Mucosa of rectum (tissue), 2 donors: ENCODE results near the gene TUBB4B.
"Not testable (repeated sequence)": the region's sequence is repeated elsewhere in the genome, so short reads cannot be mapped to it uniquely, and the experiment has no call there.

ENCODE experiments used
- H3K27ac ChIP-seq, 2 donors: one replicate each; pipeline ENCODE4 v1.7.0; 2013; ENCODE audit warnings: inconsistent platforms in 2 of 2, low read depth in 2 of 2, low read length in 2 of 2
- H3K27me3 ChIP-seq, 2 donors: one replicate each; pipeline ENCODE4 v1.7.0; 2013; ENCODE audit warnings: low read length in 2 of 2; ENCODE audit not compliant: control insufficient read depth in 2 of 2, insufficient read depth in 2 of 2
- H3K36me3 ChIP-seq, 2 donors: one replicate each; pipeline ENCODE4 v1.7.0; 2013; ENCODE audit warnings: low read length in 2 of 2; ENCODE audit not compliant: control insufficient read depth in 2 of 2, insufficient read depth in 2 of 2
- H3K4me1 ChIP-seq, 2 donors: one replicate each; pipeline ENCODE4 v1.7.0; 2013; ENCODE audit warnings: low read length in 2 of 2, mild to moderate bottlenecking in 1 of 2; ENCODE audit not compliant: control insufficient read depth in 2 of 2, insufficient read depth in 2 of 2
- H3K4me3 ChIP-seq, 2 donors: one replicate each; pipeline ENCODE4 v1.7.0; 2013; ENCODE audit warnings: low read length in 2 of 2
- H3K9ac ChIP-seq, 2 donors: one replicate each; pipeline ENCODE4 v1.7.0; 2013; ENCODE audit warnings: low read length in 2 of 2, low read depth in 1 of 2, mild to moderate bottlenecking in 1 of 2
- H3K9me3 ChIP-seq, 2 donors: one replicate each; pipeline ENCODE4 v1.7.0; 2013; ENCODE audit warnings: low read length in 2 of 2; ENCODE audit not compliant: control insufficient read depth in 2 of 2
- donor health status: healthy.
- donor health status: Normal muscosa, but diverticular disease.

TUBB4B gene

GRCh38 chr9:137254624-137255447 is 13.7 kb downstream of the TUBB4B start, which contains the start of gene NELFB:
TSS of gene NELFB (plus strand) at chr9:137255327.
- Histone ChIP-seq H3K4me1 (peaks cover 21 to 22% of the 10 kb centered on the region in 2 donors), H3K4me3 (peak within 1 kb of the TSS; percentile 68 to 87)

GRCh38 chr9:137255448-137256114 is 14.5 kb downstream of the TUBB4B start:
- H3K27ac ChIP-seq, result peak overlapping the region; percentile 66 to 81
- no peaks in the 10 kb centered on the region for H3K27me3 ChIP-seq
- no peaks in the 10 kb centered on the region for H3K9me3 ChIP-seq
- peak overlapping the region; percentile 68 to 87 for H3K4me3 ChIP-seq
- H3K36me3 ChIP-seq, result peaks cover 12 to 17% of the 10 kb centered on the region in 2 donors
- peaks cover 21 to 22% of the 10 kb centered on the region in 2 donors for H3K4me1 ChIP-seq
- peak overlapping the region; percentile 74 to 81 for H3K9ac ChIP-seq

More at GRCh38 chr9:137254624-137255447, 13.7 kb downstream of the TUBB4B start, which contains the start of gene NELFB:
- Histone ChIP-seq H3K36me3 (peaks cover 12 to 17% of the 10 kb centered on the region in 2 donors), H3K9me3 (no peaks in the 10 kb centered on the region), H3K27ac (peak within 1 kb of the TSS; percentile 66 to 81), H3K9ac (peak within 1 kb of the TSS; percentile 77 to 89), H3K27me3 (no peaks in the 10 kb centered on the region)

- peak overlapping the region in 1 of 2 donors; percentile 81 for H3K9ac ChIP-seq
- H3K27ac ChIP-seq, result no peak overlapping the region
- no peaks in the 10 kb centered on the region for H3K27me3 ChIP-seq
- H3K9me3 ChIP-seq, result no peaks in the 10 kb centered on the region
- peak overlapping the region; percentile 68 to 87 for H3K4me3 ChIP-seq
- peaks cover 21 to 22% of the 10 kb centered on the region in 2 donors for H3K4me1 ChIP-seq
- H3K36me3 ChIP-seq, result peaks cover 12 to 17% of the 10 kb centered on the region in 2 donors
Observed at GRCh38 chr9:137256362-137256761, 15.3 kb downstream of the TUBB4B start.

GRCh38 chr9:137256856-137257255 is 15.8 kb downstream of the TUBB4B start:
- H3K27ac ChIP-seq, result no peak overlapping the region
- H3K36me3 ChIP-seq, result peaks cover 12 to 17% of the 10 kb centered on the region in 2 donors
- peak overlapping the region in 1 of 2 donors; percentile 87 for H3K4me3 ChIP-seq
- H3K9ac ChIP-seq, result no peak overlapping the region
- H3K9me3 ChIP-seq, result no peaks in the 10 kb centered on the region
- H3K27me3 ChIP-seq, result no peaks in the 10 kb centered on the region
- H3K4me1 ChIP-seq, result peaks cover 21 to 22% of the 10 kb centered on the region in 2 donors

- H3K27me3 ChIP-seq, H3K4me3 ChIP-seq, H3K9ac ChIP-seq, H3K27ac ChIP-seq, H3K4me1 ChIP-seq, H3K9me3 ChIP-seq: not testable (repeated sequence)
- H3K36me3 ChIP-seq, result peaks cover 26 to 36% of the 10 kb centered on the region in 2 donors
Observed at GRCh38 chr9:137262173-137262908, 21.3 kb downstream of the TUBB4B start.

- Histone ChIP-seq H3K9me3 (no peaks in the 10 kb centered on the region), H3K4me3 (no peak overlapping the region), H3K4me1 (peaks cover 0 to 2% of the 10 kb centered on the region in 2 donors), H3K36me3 (peaks cover 26 to 38% of the 10 kb centered on the region in 2 donors), H3K27me3 (no peaks in the 10 kb centered on the region), H3K9ac (no peak overlapping the region), H3K27ac (no peak overlapping the region)
Observed at GRCh38 chr9:137262909-137263285, 21.8 kb downstream of the TUBB4B start.

- Histone ChIP-seq H3K9me3 (no peaks in the 10 kb centered on the region), H3K27me3 (no peaks in the 10 kb centered on the region), H3K9ac (no peak overlapping the region), H3K27ac (no peak overlapping the region), H3K4me3 (no peak overlapping the region), H3K36me3 (peaks cover 26 to 41% of the 10 kb centered on the region in 2 donors), H3K4me1 (peaks cover 2 to 6% of the 10 kb centered on the region in 2 donors)
Observed at GRCh38 chr9:137263506-137263905, 22.4 kb downstream of the TUBB4B start.

GRCh38 chr9:137264067-137264466 is 23.0 kb downstream of the TUBB4B start:
- Histone ChIP-seq H3K27me3 (no peaks in the 10 kb centered on the region), H3K27ac (no peak overlapping the region), H3K36me3 (peaks cover 21 to 41% of the 10 kb centered on the region in 2 donors), H3K4me1 (peaks cover 7 to 12% of the 10 kb centered on the region in 2 donors), H3K4me3 (no peak overlapping the region), H3K9ac (no peak overlapping the region), H3K9me3 (no peaks in the 10 kb centered on the region)

- no peak overlapping the region for H3K9ac ChIP-seq
- peaks cover 17 to 38% of the 10 kb centered on the region in 2 donors for H3K36me3 ChIP-seq
- H3K4me1 ChIP-seq, result peaks cover 15 to 21% of the 10 kb centered on the region in 2 donors
- H3K27me3 ChIP-seq, result no peaks in the 10 kb centered on the region
- H3K9me3 ChIP-seq, result no peaks in the 10 kb centered on the region
- no peak overlapping the region for H3K27ac ChIP-seq
- H3K4me3 ChIP-seq, result no peak overlapping the region
Observed at GRCh38 chr9:137265496-137266161, 24.5 kb downstream of the TUBB4B start.
